GM12891 (cell line): ENCODE data around the gene CCDC57.

Source experiments
- PAX5 ChIP-seq: IDR thresholded peaks from 2 replicates; pipeline ENCODE4 v1.6.1; 2011; ENCODE audit warnings: low read length, moderate library complexity, mild to moderate bottlenecking; ENCODE audit not compliant: insufficient read depth, severe bottlenecking
- POLR2A ChIP-seq: IDR thresholded peaks from 2 replicates; pipeline ENCODE4 v1.6.1; 2011; ENCODE audit warnings: low read depth, low read length, control low read depth
- POLR2AphosphoS5 ChIP-seq: IDR thresholded peaks from 2 replicates; pipeline ENCODE4 v1.6.1; 2011; ENCODE audit warnings: low read depth, low read length, control low read depth
- SPI1 ChIP-seq: IDR thresholded peaks from 2 replicates; pipeline ENCODE4 v1.6.1; 2011; ENCODE audit warnings: low read depth, low read length, control low read depth

- no peak for TF ChIP-seq POLR2AphosphoS5
- TF ChIP-seq SPI1, result no peak
- TF ChIP-seq POLR2A, result no peak
- no peak for TF ChIP-seq PAX5
Observed at GRCh38 chr17:82106688-82107305, 105.8 kb downstream of the CCDC57 start.
